Measurements from ENCODE around the gene CREB3L2. TPM values are rescaled to one million over a fixed set of nuclear protein-coding genes. Genes with fewer than 3 reads are reported as not detected.

The CREB3L2 gene
- total and polyA plus RNA-seq, 2 of the 8 experiments (the other 6 are each of a cell fraction or from before 2014, with no cell fraction given) = 14.4 to 48.3 TPM

GRCh38 chr7:137875746-137876145, 126.1 kb downstream of the CREB3L2 start:
- H3K79me1 ChIP-seq (ENCODE audit: low read depth, low read length) = no peaks in the 10 kb centered on the region
- no peak for TF ChIP-seq SIN3A (conservative IDR thresholded peaks at IDR 0.05 in 1 of 2, IDR thresholded peaks at IDR 0.05 in 1 of 2; ENCODE audit: low read depth in 1 of 2, low read length in 2 of 2)
- H3K14ac ChIP-seq (ENCODE audit: insufficient read length) = no peak overlapping the region
- H3K79me2 ChIP-seq (ENCODE audit: control insufficient read depth in 1 of 2, insufficient read depth in 2 of 2, low read length in 2 of 2) = no peaks in the 10 kb centered on the region
- no peak overlapping the region for H3K4ac ChIP-seq (replicated peaks; ENCODE audit: insufficient read length, low read depth, low read length)
- no peak overlapping the region for H3K56ac ChIP-seq (replicated peaks; ENCODE audit: insufficient read length, low read depth, low read length)
- H2BK20ac ChIP-seq (ENCODE audit: low read length) = no peak overlapping the region
- no peaks in the 10 kb centered on the region for H3K9me3 ChIP-seq (ENCODE audit: insufficient read depth in 2 of 2, low read depth in 1 of 2, low read length in 1 of 2)
- H3K36me3 ChIP-seq (ENCODE audit: control insufficient read depth in 2 of 4, insufficient read depth in 4 of 4, low read length in 3 of 4) = peaks cover 0 to 20% (median 1%) of the 10 kb centered on the region in 4 experiments; a peak in 3 of 8 replicates
- no peaks in the 10 kb centered on the region; the same call in 1 of the 2 replicates for H3K23me2 ChIP-seq (ENCODE audit: low read depth, low read length)
- peaks cover 9 to 31% (median 25%) of the 10 kb centered on the region in 4 experiments; a peak in 5 of 7 replicates for H3K4me1 ChIP-seq (replicated peaks in 1 of 4; ENCODE audit: control insufficient read depth in 3 of 4, insufficient read depth in 4 of 4, low read length in 3 of 4)
- DNase-seq (ENCODE audit: low read depth in 1 of 2, low spot score in 2 of 2) (no peak), FAIRE-seq (no peak)
- no peak overlapping the region for H3K4me2 ChIP-seq (ENCODE audit: insufficient read depth in 1 of 2, low read depth in 2 of 2, low read length in 2 of 2)
- no peaks in the 10 kb centered on the region for H4K20me1 ChIP-seq (replicated peaks in 1 of 2; ENCODE audit: control insufficient read depth in 1 of 2, insufficient read depth in 2 of 2, low read length in 2 of 2)
- POLR2A ChIA-PET (ENCODE audit: partially characterized antibody) = no interaction called here
- no peak overlapping the region for H3K4me3 ChIP-seq (ENCODE audit: extremely low read depth in 1 of 4, insufficient read depth in 2 of 4, low read depth in 3 of 4, low read length in 4 of 4)
- H3K27me3 ChIP-seq (replicated peaks in 1 of 4; ENCODE audit: control insufficient read depth in 3 of 4, extremely low read depth in 1 of 4, insufficient read depth in 3 of 4, low read length in 3 of 4) = no peaks in the 10 kb centered on the region
- no peak overlapping the region for H3K9ac ChIP-seq (replicated peaks in 1 of 4; ENCODE audit: extremely low read depth in 1 of 4, low read depth in 3 of 4, low read length in 3 of 4)
- H3K23ac ChIP-seq (ENCODE audit: insufficient read length) = no peak overlapping the region
- no peak overlapping the region for H2BK12ac ChIP-seq (ENCODE audit: low read depth, low read length)
- H2BK120ac ChIP-seq (replicated peaks; ENCODE audit: low read depth, low read length) = no peak overlapping the region
- H2BK5ac ChIP-seq (ENCODE audit: low read depth, low read length) = no peak overlapping the region
- CTCF ChIA-PET (ENCODE audit: partially characterized antibody) = interaction anchor here (0.8 to 0.9 kb wide), 3 partner anchors 9 to 220 kb away, joined by 3 to 4 read pairs (median 3); no protein-coding TSS in a partner anchor
- no peak overlapping the region for H2AK5ac ChIP-seq (ENCODE audit: low read depth, low read length)
- H4K5ac ChIP-seq (ENCODE audit: insufficient read length, low read depth, low read length) = no peak overlapping the region
- no peak overlapping the region for H2AFZ ChIP-seq (ENCODE audit: low read length)
- H4K8ac ChIP-seq (ENCODE audit: extremely low read depth, insufficient read depth, low read length) = no peak overlapping the region
- H4K91ac ChIP-seq (replicated peaks; ENCODE audit: insufficient read length, low read length) = no peak overlapping the region
- 82% methylated on average over 4 of the region's 4 CpGs; no CpG with 5 or more reads in 1 of the 2 experiments for WGBS, 2 experiments (ENCODE audit: extremely low coverage in 1 of 2, insufficient coverage in 1 of 2, insufficient read length in 1 of 2, insufficient replicate concordance in 2 of 2, low coverage in 1 of 2, low lambda C conversion rate in 2 of 2, missing lambda C conversion rate in 1 of 2)
- H3K18ac ChIP-seq (ENCODE audit: extremely low read depth, low read length) = no peak overlapping the region
- H2BK15ac ChIP-seq (ENCODE audit: low read length) = no peak overlapping the region
- H3K27ac ChIP-seq (ENCODE audit: low read depth, low read length) = no peak overlapping the region
